Astrocyte (in vitro differentiated cells and primary cell): ENCODE measurements around the gene GCG. TPM values are rescaled to one million over a fixed set of nuclear protein-coding genes. Genes with fewer than 3 reads are reported as not detected.

ENCODE experiments used
- DNase-seq: peaks from one replicate; pipeline ENCODE4 v3.0.0-alpha.2; 2010; ENCODE audit warnings: low read depth
- FAIRE-seq: peaks from 2 replicates; lab custom pipeline; 2011; peaks lifted over from hg19 to GRCh38; lab: Jason Lieb, UNC
- H2AFZ ChIP-seq: 2 replicates; pipeline ENCODE4 v1.6.0; 2012; ENCODE audit warnings: low read depth, low read length, inconsistent platforms
- H3K27ac ChIP-seq: 2 replicates; pipeline ENCODE4 v1.5.1; 2011; ENCODE audit warnings: low read depth, low read length, inconsistent platforms
- H3K27me3 ChIP-seq: 2 replicates; pipeline ENCODE4 v1.6.0; 2011; ENCODE audit warnings: low read length, inconsistent platforms; ENCODE audit not compliant: insufficient read depth
- H3K36me3 ChIP-seq: 2 replicates; pipeline ENCODE4 v1.5.1; 2011; ENCODE audit warnings: low read length, inconsistent platforms; ENCODE audit not compliant: insufficient read depth
- H3K4me1 ChIP-seq: 2 replicates; pipeline ENCODE4 v1.5.1; 2011; ENCODE audit warnings: low read length, inconsistent platforms; ENCODE audit not compliant: insufficient read depth
- H3K4me2 ChIP-seq: 2 replicates; pipeline ENCODE4 v1.6.0; 2012; ENCODE audit warnings: low read length, inconsistent platforms
- H3K4me3 ChIP-seq: 2 replicates; pipeline ENCODE4 v1.5.1; 2011; ENCODE audit warnings: low read depth, mild to moderate bottlenecking, low read length, inconsistent platforms; ENCODE audit not compliant: insufficient read depth
- H3K79me2 ChIP-seq: 2 replicates; pipeline ENCODE4 v1.6.0; 2012; ENCODE audit warnings: mild to moderate bottlenecking, low read length, inconsistent platforms; ENCODE audit not compliant: insufficient read depth
- H3K9ac ChIP-seq: 2 replicates; pipeline ENCODE4 v1.6.0; 2012; ENCODE audit warnings: mild to moderate bottlenecking, low read length, inconsistent platforms
- H3K9me3 ChIP-seq: 2 replicates; pipeline ENCODE4 v1.5.1; 2012; ENCODE audit warnings: low read depth, mild to moderate bottlenecking, low read length, inconsistent platforms; ENCODE audit not compliant: insufficient read depth
- H4K20me1 ChIP-seq: 2 replicates; pipeline ENCODE4 v1.6.0; 2012; ENCODE audit warnings: low read length, inconsistent platforms; ENCODE audit not compliant: insufficient read depth
- H3K27ac Mint-ChIP-seq: one replicate; pipeline ENCODE4 v1.8.0; 2021; ENCODE audit warnings: mild to moderate bottlenecking, mixed read lengths; ENCODE audit not compliant: unreplicated experiment
- H3K27me3 Mint-ChIP-seq: one replicate; pipeline ENCODE4 v1.8.0; 2021; ENCODE audit warnings: low read depth, mixed read lengths; ENCODE audit not compliant: unreplicated experiment
- H3K36me3 Mint-ChIP-seq: one replicate; pipeline ENCODE4 v1.8.0; 2021; ENCODE audit warnings: low read depth, mixed read lengths; ENCODE audit not compliant: unreplicated experiment
- H3K4me1 Mint-ChIP-seq: one replicate; pipeline ENCODE4 v1.8.0; 2021; ENCODE audit warnings: low read depth, mixed read lengths; ENCODE audit not compliant: unreplicated experiment
- H3K4me3 Mint-ChIP-seq: one replicate; pipeline ENCODE4 v1.8.0; 2021; ENCODE audit warnings: mild to moderate bottlenecking, moderate library complexity, mixed read lengths; ENCODE audit not compliant: unreplicated experiment
- H3K9me3 Mint-ChIP-seq: one replicate; pipeline ENCODE4 v1.8.0; 2021; ENCODE audit warnings: mild to moderate bottlenecking, mixed read lengths; ENCODE audit not compliant: unreplicated experiment
- EZH2 ChIP-seq: IDR thresholded peaks from 2 replicates; pipeline ENCODE4 v1.6.1; 2012; ENCODE audit warnings: mild to moderate bottlenecking, low read length, inconsistent platforms; ENCODE audit not compliant: insufficient read depth
- total RNA-seq: library from RNA; stranded (reverse); gene quantifications from 2 replicates; pipeline ENCODE4 v1.2.1, GENCODE V29; 2021
- TF ChIP-seq, protein P1 (sequence below): IDR thresholded peaks from 2 replicates; pipeline ENCODE4 v1.5.1; 2011; ENCODE audit warnings: low read depth, mild to moderate bottlenecking, inconsistent platforms, low read length, moderate library complexity; ENCODE audit not compliant: insufficient read depth

The GCG gene
- total RNA-seq, 1 donor from 2014 or later, result not detected

DNA sequence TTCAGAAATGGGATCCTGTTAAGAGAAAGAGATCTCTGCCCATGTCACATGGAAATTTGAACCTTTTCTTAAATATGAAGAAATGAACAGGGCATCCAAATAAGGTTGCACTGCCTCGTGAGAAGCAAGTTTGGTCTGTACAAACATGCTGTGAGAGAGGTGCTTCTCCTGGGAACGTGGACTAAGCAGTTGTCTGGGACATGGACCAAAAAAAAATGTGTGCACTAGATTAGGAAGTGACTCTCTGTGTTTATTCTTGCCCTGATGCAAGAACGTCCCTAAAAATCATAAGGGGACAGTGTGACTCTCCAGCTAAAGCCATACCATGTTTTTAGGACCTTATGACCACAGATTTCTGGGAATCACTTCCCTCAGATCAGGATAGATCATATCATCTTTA lies 23.7 kb upstream of the GCG start:
- H3K4me3 Mint-ChIP-seq, result no peak overlapping the region
- no peak overlapping the region for H3K27ac Mint-ChIP-seq
- peaks cover 64% of the 10 kb centered on the region for H3K36me3 ChIP-seq
- H3K27ac ChIP-seq, result no peak overlapping the region
- no peaks in the 10 kb centered on the region for H4K20me1 ChIP-seq
- no peak overlapping the region for H3K9ac ChIP-seq
- H2AFZ ChIP-seq, result no peak overlapping the region
- H3K4me3 ChIP-seq, result no peak overlapping the region
- no peak for DNase-seq
- H3K79me2 ChIP-seq, result no peaks in the 10 kb centered on the region
- no peak overlapping the region for H3K4me2 ChIP-seq
- H3K27me3 Mint-ChIP-seq, result no peaks in the 10 kb centered on the region
- H3K9me3 ChIP-seq, result no peaks in the 10 kb centered on the region
- no peaks in the 10 kb centered on the region for H3K4me1 ChIP-seq
- no peaks in the 10 kb centered on the region for H3K27me3 ChIP-seq
- no peak for FAIRE-seq
- H3K4me1 Mint-ChIP-seq, result peaks cover 11% of the 10 kb centered on the region
- no peaks in the 10 kb centered on the region for H3K9me3 Mint-ChIP-seq
- no peak for TF ChIP-seq EZH2
- TF ChIP-seq, protein P1, sequence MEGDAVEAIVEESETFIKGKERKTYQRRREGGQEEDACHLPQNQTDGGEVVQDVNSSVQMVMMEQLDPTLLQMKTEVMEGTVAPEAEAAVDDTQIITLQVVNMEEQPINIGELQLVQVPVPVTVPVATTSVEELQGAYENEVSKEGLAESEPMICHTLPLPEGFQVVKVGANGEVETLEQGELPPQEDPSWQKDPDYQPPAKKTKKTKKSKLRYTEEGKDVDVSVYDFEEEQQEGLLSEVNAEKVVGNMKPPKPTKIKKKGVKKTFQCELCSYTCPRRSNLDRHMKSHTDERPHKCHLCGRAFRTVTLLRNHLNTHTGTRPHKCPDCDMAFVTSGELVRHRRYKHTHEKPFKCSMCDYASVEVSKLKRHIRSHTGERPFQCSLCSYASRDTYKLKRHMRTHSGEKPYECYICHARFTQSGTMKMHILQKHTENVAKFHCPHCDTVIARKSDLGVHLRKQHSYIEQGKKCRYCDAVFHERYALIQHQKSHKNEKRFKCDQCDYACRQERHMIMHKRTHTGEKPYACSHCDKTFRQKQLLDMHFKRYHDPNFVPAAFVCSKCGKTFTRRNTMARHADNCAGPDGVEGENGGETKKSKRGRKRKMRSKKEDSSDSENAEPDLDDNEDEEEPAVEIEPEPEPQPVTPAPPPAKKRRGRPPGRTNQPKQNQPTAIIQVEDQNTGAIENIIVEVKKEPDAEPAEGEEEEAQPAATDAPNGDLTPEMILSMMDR, result no peak
- H3K36me3 Mint-ChIP-seq, result no peaks in the 10 kb centered on the region

- H2AFZ ChIP-seq, result no peak overlapping the region
- no peaks in the 10 kb centered on the region for H3K4me1 ChIP-seq
- TF ChIP-seq, protein P1, result no peak
- no peak for TF ChIP-seq EZH2
- H3K9me3 ChIP-seq, result no peaks in the 10 kb centered on the region
- no peak overlapping the region for H3K4me2 ChIP-seq
- H3K9ac ChIP-seq, result no peak overlapping the region
- no peaks in the 10 kb centered on the region for H3K79me2 ChIP-seq
- DNase-seq (no peak), FAIRE-seq (no peak)
- H3K4me3 ChIP-seq, result no peak overlapping the region
- no peaks in the 10 kb centered on the region for H3K27me3 ChIP-seq
- H3K27ac ChIP-seq, result no peak overlapping the region
- H4K20me1 ChIP-seq, result no peaks in the 10 kb centered on the region
- peaks cover 65% of the 10 kb centered on the region for H3K36me3 ChIP-seq
- Mint-ChIP-seq H3K4me1 (peaks cover 11% of the 10 kb centered on the region), H3K36me3 (no peaks in the 10 kb centered on the region), H3K27ac (no peak overlapping the region), H3K9me3 (no peaks in the 10 kb centered on the region), H3K27me3 (peaks cover under 1% of the 10 kb centered on the region), H3K4me3 (no peak overlapping the region)
Measured at GRCh38 chr2:162174746-162175145, 22.7 kb upstream of the GCG start.

- Histone ChIP-seq H3K4me2 (no peak overlapping the region), H4K20me1 (no peaks in the 10 kb centered on the region), H3K36me3 (peaks cover 63% of the 10 kb centered on the region), H2AFZ (no peak overlapping the region), H3K4me3 (no peak overlapping the region), H3K79me2 (no peaks in the 10 kb centered on the region), H3K4me1 (no peaks in the 10 kb centered on the region), H3K27me3 (no peaks in the 10 kb centered on the region), H3K9ac (no peak overlapping the region), H3K27ac (no peak overlapping the region), H3K9me3 (no peaks in the 10 kb centered on the region)
- H3K27me3 Mint-ChIP-seq, result peaks cover 5% of the 10 kb centered on the region
- no peak for DNase-seq
- FAIRE-seq, result no peak
- no peaks in the 10 kb centered on the region for H3K36me3 Mint-ChIP-seq
- no peak for TF ChIP-seq EZH2
- TF ChIP-seq, protein P1, result no peak
- peaks cover 11% of the 10 kb centered on the region for H3K4me1 Mint-ChIP-seq
- no peak overlapping the region for H3K27ac Mint-ChIP-seq
- no peak overlapping the region for H3K4me3 Mint-ChIP-seq
- no peaks in the 10 kb centered on the region for H3K9me3 Mint-ChIP-seq
Measured at GRCh38 chr2:162172802-162173370, 20.8 kb upstream of the GCG start.
